CD4-positive, CD25-positive, alpha-beta regulatory T cell (primary cell): ENCODE data around the gene MAPRE2. TPM values are rescaled to one million over a fixed set of nuclear protein-coding genes. Genes with fewer than 3 reads are reported as not detected.
A peak's percentile ranks its signal among the peaks of the same experiment; 100 is the strongest.

Source experiments
- ATAC-seq, 2 donors: fragments of 150-1000 bp; cut with Tn5 transposase; one replicate each; pipeline ENCODE4 v1.10.0; 2021; ENCODE audit warnings: low read depth in 2 of 2, moderate number of reproducible peaks in 2 of 2, moderate library complexity in 1 of 2
- DNase-seq, 3 donors: peaks; one replicate each; pipeline versions ENCODE4 v3.0.0 to v3.0.0-alpha.2; 2012 to 2022; ENCODE audit warnings: mixed read lengths in 1 of 3
- H3K27ac ChIP-seq: one replicate; pipeline ENCODE4 v1.7.0; 2013; ENCODE audit warnings: mild to moderate bottlenecking, low read length; ENCODE audit not compliant: insufficient read depth, poor library complexity, severe bottlenecking
- H3K27me3 ChIP-seq: one replicate; pipeline ENCODE4 v1.7.0; 2013; ENCODE audit warnings: low read length; ENCODE audit not compliant: control insufficient read depth, insufficient read depth
- H3K36me3 ChIP-seq: one replicate; pipeline ENCODE4 v1.7.0; 2013; ENCODE audit warnings: mild to moderate bottlenecking, low read length, moderate library complexity; ENCODE audit not compliant: control insufficient read depth, insufficient read depth
- H3K4me1 ChIP-seq: 2 replicates; pipeline ENCODE4 v1.7.0; 2013; ENCODE audit warnings: mild to moderate bottlenecking, low read length; ENCODE audit not compliant: insufficient read depth, control insufficient read depth, poor library complexity, severe bottlenecking
- H3K4me3 ChIP-seq: one replicate; pipeline ENCODE4 v1.7.0; 2013; ENCODE audit warnings: low read depth, mild to moderate bottlenecking, low read length, moderate library complexity
- H3K9me3 ChIP-seq, 2 experiments: 1 replicate in 1 of 2; 2 replicates in 1 of 2; pipeline ENCODE4 v1.7.0; 2013; ENCODE audit warnings: low read length in 2 of 2, mild to moderate bottlenecking in 1 of 2, moderate library complexity in 1 of 2; ENCODE audit not compliant: control insufficient read depth in 2 of 2
- H3K27ac Mint-ChIP-seq, 3 donors: one replicate each; pipeline ENCODE4 v1.8.0; 2020 to 2022; ENCODE audit warnings: mild to moderate bottlenecking in 3 of 3, mixed read lengths in 3 of 3, moderate library complexity in 2 of 3
- H3K27me3 Mint-ChIP-seq: one replicate; pipeline ENCODE4 v1.8.0; 2022; ENCODE audit warnings: mild to moderate bottlenecking, mixed read lengths
- H3K36me3 Mint-ChIP-seq: one replicate; pipeline ENCODE4 v1.8.0; 2020; ENCODE audit warnings: mixed read lengths
- H3K4me1 Mint-ChIP-seq, 4 donors: one replicate each; pipeline ENCODE4 v1.8.0; 2020 to 2022; ENCODE audit warnings: mixed read lengths in 4 of 4, mild to moderate bottlenecking in 1 of 4
- H3K4me3 Mint-ChIP-seq, 4 donors: one replicate each; pipeline ENCODE4 v1.8.0; 2020 to 2022; ENCODE audit warnings: mild to moderate bottlenecking in 4 of 4, mixed read lengths in 4 of 4, moderate library complexity in 3 of 4
- H3K9me3 Mint-ChIP-seq, 7 donors: one replicate each; pipeline ENCODE4 v1.8.0; 2020 to 2022; ENCODE audit warnings: mixed read lengths in 7 of 7, mild to moderate bottlenecking in 3 of 7, moderate library complexity in 2 of 7
- polyA plus RNA-seq, 4 donors: library from polyadenylated mRNA; unstranded; fragments of 300-500 nt; fragmentation: Illumina TruSeq; gene quantifications; one replicate each; pipeline ENCODE4 v1.2.3, GENCODE V29; 2021
- total RNA-seq: library from RNA; stranded (reverse); gene quantifications from one replicate; pipeline ENCODE4 v1.2.3, GENCODE V29; 2022

MAPRE2 gene
- total and polyA plus RNA-seq, 5 donors from 2014 or later = 62.2 to 82.5 (median 67.3) TPM

DNA sequence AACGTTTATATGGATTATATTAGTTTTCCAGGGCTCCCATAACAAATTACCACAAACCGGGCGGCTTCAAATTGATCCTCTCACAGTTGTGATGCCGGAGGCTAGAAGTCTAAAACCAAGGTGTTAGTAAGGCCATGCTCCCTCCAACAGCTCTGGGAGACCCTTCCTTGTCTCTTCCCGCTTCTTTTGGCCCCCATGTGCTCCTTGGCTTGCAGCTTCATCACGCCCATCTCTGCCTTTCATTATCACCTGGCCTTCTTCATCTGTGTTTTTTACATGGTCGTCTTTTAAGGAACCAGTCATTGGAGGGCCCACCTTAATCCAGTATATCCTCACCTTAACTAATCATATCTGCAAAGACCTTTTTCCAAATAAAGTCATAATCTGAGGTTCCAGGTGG is 13.9 kb downstream of the MAPRE2 start:
- H3K4me1 Mint-ChIP-seq = peaks cover 44 to 72% (median 55%) of the 10 kb centered on the region in 4 donors

DNA sequence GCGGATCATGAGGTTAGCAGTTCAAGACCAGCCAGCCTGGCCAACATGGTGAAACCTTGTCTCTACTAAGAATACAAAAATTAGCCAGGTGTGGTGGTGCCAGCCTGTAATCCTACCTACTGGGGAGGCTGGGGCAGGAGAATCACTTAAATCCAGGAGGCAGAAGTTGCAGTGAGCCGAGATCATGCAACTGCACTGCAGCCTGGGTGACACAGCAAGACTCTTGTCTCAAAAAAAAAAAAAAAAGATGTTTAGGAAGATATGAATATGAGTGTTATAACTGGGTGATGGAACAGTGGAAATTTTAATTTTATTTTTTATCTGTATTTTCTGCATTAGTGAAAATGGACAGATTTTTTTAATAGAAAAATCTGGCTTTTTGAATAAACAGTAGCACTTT is 14.5 kb downstream of the MAPRE2 start:
- Histone ChIP-seq H3K27me3 (no peaks in the 10 kb centered on the region), H3K4me1 (peaks cover 5% of the 10 kb centered on the region), H3K27ac (no peak overlapping the region), H3K9me3 (no peaks in the 10 kb centered on the region), H3K4me3 (no peak overlapping the region), H3K36me3 (no peaks in the 10 kb centered on the region)
- DNase-seq (no peak), ATAC-seq (no peak)
- Mint-ChIP-seq H3K36me3 (peaks cover 28% of the 10 kb centered on the region), H3K4me1 (peaks cover 44 to 72% (median 54%) of the 10 kb centered on the region in 4 donors), H3K4me3 (no peak overlapping the region), H3K27me3 (peaks cover 4% of the 10 kb centered on the region), H3K9me3 (no peaks in the 10 kb centered on the region), H3K27ac (no peak overlapping the region)

More for the DNA sequence above, 13.9 kb downstream of the MAPRE2 start:
- peaks cover 28% of the 10 kb centered on the region for H3K36me3 Mint-ChIP-seq
- ATAC-seq (no peak), DNase-seq (no peak)
- no peak overlapping the region for H3K27ac ChIP-seq
- H3K36me3 ChIP-seq = no peaks in the 10 kb centered on the region
- H3K27me3 ChIP-seq = no peaks in the 10 kb centered on the region
- peaks cover 4% of the 10 kb centered on the region for H3K27me3 Mint-ChIP-seq
- no peak overlapping the region for H3K27ac Mint-ChIP-seq
- peaks cover 11% of the 10 kb centered on the region for H3K4me1 ChIP-seq
- H3K4me3 ChIP-seq = no peak overlapping the region
- H3K9me3 ChIP-seq = no peaks in the 10 kb centered on the region
- H3K9me3 Mint-ChIP-seq = no peaks in the 10 kb centered on the region
- H3K4me3 Mint-ChIP-seq = no peak overlapping the region

DNA sequence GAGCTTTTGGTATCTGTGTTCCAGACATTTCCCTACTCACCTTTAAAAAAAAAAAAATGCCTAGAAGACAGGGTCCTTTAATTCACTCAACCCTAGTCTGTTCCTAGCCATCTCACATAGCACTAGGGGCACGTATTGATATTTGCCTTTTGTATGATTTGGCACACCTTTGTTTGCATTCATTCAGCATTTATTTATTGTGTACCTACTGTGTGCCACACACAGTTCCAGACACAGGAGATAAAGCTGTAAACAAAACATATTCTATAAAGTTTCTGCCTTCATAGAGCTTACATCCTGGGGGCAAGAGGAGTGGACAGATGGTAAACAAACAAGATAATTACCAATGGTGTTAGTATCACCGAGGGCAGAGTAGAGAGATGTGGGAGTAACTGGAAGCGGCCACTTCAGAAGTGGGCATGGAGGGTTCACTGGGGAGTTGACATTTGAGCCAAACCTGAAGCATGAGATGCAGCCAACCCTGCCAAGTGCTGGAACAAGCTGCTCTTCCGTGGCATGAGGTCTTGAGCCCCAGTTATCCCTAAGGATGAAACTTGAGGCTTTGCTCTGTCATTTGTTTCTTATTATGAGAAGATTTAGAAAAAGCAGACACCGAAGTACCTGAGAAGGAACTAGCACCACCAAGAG is 18.2 kb downstream of the MAPRE2 start:
- H3K4me3 Mint-ChIP-seq = peak overlapping the region in 1 of 4 donors; percentile 21
- no peaks in the 10 kb centered on the region for H3K9me3 Mint-ChIP-seq
- H3K27ac Mint-ChIP-seq = peak overlapping the region in 1 of 3 donors; percentile 33
- no peak for DNase-seq
- peaks cover 44 to 68% (median 51%) of the 10 kb centered on the region in 4 donors for H3K4me1 Mint-ChIP-seq
- Histone ChIP-seq H3K27me3 (no peaks in the 10 kb centered on the region), H3K27ac (no peak overlapping the region), H3K4me1 (peaks cover 5% of the 10 kb centered on the region), H3K9me3 (no peaks in the 10 kb centered on the region), H3K36me3 (no peaks in the 10 kb centered on the region), H3K4me3 (no peak overlapping the region)
- peaks cover 13% of the 10 kb centered on the region for H3K36me3 Mint-ChIP-seq
- no peak for ATAC-seq
- no peaks in the 10 kb centered on the region for H3K27me3 Mint-ChIP-seq

DNA sequence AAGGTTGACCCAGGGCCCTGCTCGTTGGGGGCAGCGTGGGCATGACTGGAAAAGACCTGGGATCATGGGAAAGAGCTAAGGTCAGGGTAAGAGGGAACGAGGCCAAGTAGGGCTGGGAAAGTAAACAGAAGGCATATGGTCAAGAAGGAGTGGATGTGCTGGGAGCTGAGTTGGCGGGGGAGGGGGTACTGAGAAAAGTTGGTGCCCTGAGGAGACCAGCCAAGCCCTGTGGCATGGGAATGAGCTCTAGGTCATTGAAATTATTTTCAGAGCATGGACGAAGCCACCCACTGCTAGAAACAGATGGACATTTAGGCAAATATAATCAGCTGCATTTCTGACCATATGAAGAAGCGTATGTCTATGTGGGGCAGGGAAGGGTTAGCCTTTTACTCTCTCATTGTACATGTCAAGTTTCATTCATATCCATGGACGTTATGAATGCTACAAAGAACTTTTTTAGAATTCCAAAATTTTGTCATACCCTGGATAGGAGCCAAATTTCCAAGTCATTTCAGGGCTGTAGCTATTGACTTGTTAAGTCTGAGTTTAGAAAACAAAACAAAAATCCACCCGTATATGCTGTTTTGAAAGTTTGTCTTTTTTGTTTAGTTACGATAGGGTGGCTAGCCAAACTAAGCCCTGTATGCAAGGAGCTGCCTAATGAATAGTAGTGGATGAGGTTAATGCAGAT is 19.1 kb downstream of the MAPRE2 start:
- Histone ChIP-seq H3K9me3 (no peaks in the 10 kb centered on the region), H3K27me3 (no peaks in the 10 kb centered on the region), H3K4me3 (no peak overlapping the region), H3K27ac (no peak overlapping the region), H3K4me1 (peaks cover 5% of the 10 kb centered on the region), H3K36me3 (no peaks in the 10 kb centered on the region)
- Mint-ChIP-seq H3K36me3 (peaks cover 8% of the 10 kb centered on the region), H3K9me3 (no peaks in the 10 kb centered on the region), H3K27ac (peak overlapping the region in 1 of 3 donors; percentile 61), H3K4me1 (peaks cover 41 to 66% (median 50%) of the 10 kb centered on the region in 4 donors), H3K27me3 (no peaks in the 10 kb centered on the region), H3K4me3 (no peak overlapping the region)
- DNase-seq = no peak
- no peak for ATAC-seq

DNA sequence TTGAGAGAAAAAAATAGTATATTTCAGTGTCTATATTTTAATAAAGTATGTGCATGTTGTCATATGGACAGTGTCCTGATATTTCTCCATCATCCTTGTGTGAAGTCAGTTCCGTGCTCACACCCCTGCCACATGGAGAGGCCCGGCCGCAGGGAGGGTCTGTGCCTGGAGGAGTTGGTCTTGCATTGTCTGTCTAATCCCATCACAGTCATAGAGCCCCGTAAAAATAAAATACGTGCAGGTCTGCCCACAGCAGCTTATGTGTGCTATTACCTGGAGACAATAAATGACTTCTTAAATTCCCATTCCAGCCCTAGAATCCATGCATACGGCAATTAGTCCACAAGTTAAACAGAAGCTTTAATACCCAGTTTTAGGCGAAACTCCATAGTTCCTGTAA is 20.1 kb downstream of the MAPRE2 start:
- peak overlapping the region in 1 of 3 donors; percentile 61 for H3K27ac Mint-ChIP-seq
- no peaks in the 10 kb centered on the region for H3K27me3 ChIP-seq
- H3K4me1 ChIP-seq = no peaks in the 10 kb centered on the region
- H3K36me3 Mint-ChIP-seq = peaks cover 7% of the 10 kb centered on the region
- H3K9me3 Mint-ChIP-seq = no peaks in the 10 kb centered on the region
- no peak overlapping the region for H3K4me3 ChIP-seq
- no peak for DNase-seq
- no peaks in the 10 kb centered on the region for H3K9me3 ChIP-seq
- H3K36me3 ChIP-seq = no peaks in the 10 kb centered on the region
- no peak for ATAC-seq
- peak overlapping the region in 1 of 4 donors; percentile 27 for H3K4me3 Mint-ChIP-seq
- no peak overlapping the region for H3K27ac ChIP-seq
- H3K27me3 Mint-ChIP-seq = no peaks in the 10 kb centered on the region
- H3K4me1 Mint-ChIP-seq = peaks cover 48 to 70% (median 55%) of the 10 kb centered on the region in 4 donors

DNA sequence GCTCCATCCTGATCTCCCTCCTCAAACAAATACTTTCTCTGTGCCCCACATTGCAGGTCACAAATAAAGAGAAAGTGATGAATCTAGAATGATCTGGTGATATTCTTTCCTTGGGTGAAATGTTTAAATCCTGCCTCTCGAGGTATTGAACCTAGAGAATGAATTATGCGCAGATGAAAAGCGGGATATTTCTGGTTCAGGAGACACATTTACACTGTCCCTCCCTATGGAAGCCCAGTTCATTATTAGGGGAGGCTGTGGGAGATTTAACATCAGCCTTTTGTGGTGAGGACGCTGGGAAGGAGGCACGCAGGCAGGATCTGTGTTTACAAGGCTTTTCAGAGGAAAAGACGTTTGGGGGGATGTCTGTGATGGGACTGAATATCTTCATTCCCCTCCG is 20.6 kb downstream of the MAPRE2 start:
- H3K27ac Mint-ChIP-seq = peak overlapping the region in 1 of 3 donors; percentile 61

DNA sequence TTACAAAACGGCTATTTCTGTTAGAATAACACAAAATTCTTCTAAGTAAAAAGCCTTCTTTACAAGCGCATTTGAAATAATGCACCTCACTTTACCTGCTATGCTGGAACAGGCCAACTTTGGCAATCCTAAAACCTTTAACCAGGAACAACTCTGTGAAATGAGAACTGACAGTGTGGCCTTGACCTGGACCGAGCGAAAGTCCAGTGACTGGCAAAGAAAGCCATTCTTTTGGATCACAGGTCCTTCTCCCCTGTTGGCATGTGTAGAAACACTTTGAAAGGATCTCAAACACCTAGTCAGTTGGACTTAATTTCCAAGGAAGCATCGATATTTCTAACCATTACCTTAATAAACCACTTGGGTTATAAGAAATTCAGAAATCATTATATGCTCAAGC is 21.2 kb downstream of the MAPRE2 start:
- Mint-ChIP-seq H3K27ac (no peak overlapping the region), H3K27me3 (no peaks in the 10 kb centered on the region), H3K9me3 (no peaks in the 10 kb centered on the region), H3K36me3 (peaks cover 7% of the 10 kb centered on the region), H3K4me1 (peaks cover 47 to 72% (median 58%) of the 10 kb centered on the region in 4 donors), H3K4me3 (no peak overlapping the region)
- Histone ChIP-seq H3K4me1 (no peaks in the 10 kb centered on the region), H3K36me3 (no peaks in the 10 kb centered on the region), H3K27me3 (no peaks in the 10 kb centered on the region), H3K4me3 (no peak overlapping the region), H3K27ac (no peak overlapping the region), H3K9me3 (no peaks in the 10 kb centered on the region)
- DNase-seq (no peak), ATAC-seq (no peak)

More for the DNA sequence above, 20.6 kb downstream of the MAPRE2 start:
- H3K4me3 Mint-ChIP-seq = no peak overlapping the region
- Histone ChIP-seq H3K9me3 (no peaks in the 10 kb centered on the region), H3K36me3 (no peaks in the 10 kb centered on the region), H3K27ac (no peak overlapping the region), H3K4me1 (no peaks in the 10 kb centered on the region), H3K27me3 (no peaks in the 10 kb centered on the region), H3K4me3 (no peak overlapping the region)
- ATAC-seq = no peak
- H3K9me3 Mint-ChIP-seq = no peaks in the 10 kb centered on the region
- H3K27me3 Mint-ChIP-seq = no peaks in the 10 kb centered on the region
- H3K36me3 Mint-ChIP-seq = peaks cover 7% of the 10 kb centered on the region
- peaks cover 44 to 71% (median 58%) of the 10 kb centered on the region in 4 donors for H3K4me1 Mint-ChIP-seq
- DNase-seq = no peak
